SU-DHL-6 (cell line): Measurements from ENCODE around the gene MALRD1.

Experiments
- H2AFZ ChIP-seq: fragments of 200-600 bp; sonication (generic); 2 replicates; pipeline ENCODE4 v1.6.1; 2014; ENCODE audit warnings: low read depth, mild to moderate bottlenecking, moderate library complexity, mixed read lengths, antibody characterized with exemption, low read length; ENCODE audit not compliant: severe bottlenecking
- H3F3A ChIP-seq: fragments of 200-600 bp; shearing (Covaris generic); 2 replicates; pipeline ENCODE4 v1.6.0; 2016; ENCODE audit warnings: antibody characterized with exemption, mild to moderate bottlenecking; ENCODE audit not compliant: insufficient read depth
- H3K27ac ChIP-seq: fragments of 200-600 bp; sonication (generic); 2 replicates; pipeline ENCODE4 v1.5.1; 2016; ENCODE audit warnings: low read depth, mild to moderate bottlenecking, low read length, moderate library complexity, mixed read lengths
- H3K27me3 ChIP-seq: fragments of 200-600 bp; sonication (generic), shearing (Covaris generic); 2 replicates; pipeline ENCODE4 v1.6.0; 2014; ENCODE audit warnings: mild to moderate bottlenecking, low read length
- H3K36me3 ChIP-seq: fragments of 200-600 bp; sonication (generic); 2 replicates; pipeline ENCODE4 v1.6.1; 2014; ENCODE audit warnings: mild to moderate bottlenecking, low read length, mixed read lengths
- H3K4me2 ChIP-seq: fragments of 300-600, 200-600 bp; shearing (Covaris generic), sonication (generic); 2 replicates; pipeline ENCODE4 v1.6.0; 2014; ENCODE audit warnings: low read length, low read depth, mild to moderate bottlenecking; ENCODE audit not compliant: poor library complexity, severe bottlenecking
- H3K4me3 ChIP-seq: fragments of 200-600 bp; sonication (generic); 2 replicates; pipeline ENCODE4 v1.5.1; 2014; ENCODE audit warnings: antibody characterized with exemption, low read length, mild to moderate bottlenecking, mixed read lengths; ENCODE audit not compliant: insufficient read depth, poor library complexity, severe bottlenecking
- H3K79me2 ChIP-seq: fragments of 200-600 bp; sonication (generic); 2 replicates; pipeline ENCODE4 v1.6.1; 2014; ENCODE audit warnings: mild to moderate bottlenecking, low read length, moderate library complexity; ENCODE audit not compliant: insufficient read depth
- H3K9ac ChIP-seq: fragments of 200-600 bp; sonication (generic); 2 replicates; pipeline ENCODE4 v1.7.0; 2014; ENCODE audit warnings: mild to moderate bottlenecking, low read length
- H3K9me2 ChIP-seq: fragments of 200-600 bp; sonication (generic); replicated peaks from 2 replicates; pipeline ENCODE4 v1.6.1; 2014; ENCODE audit warnings: low read length; ENCODE audit not compliant: insufficient read depth
- H3K9me3 ChIP-seq: fragments of 200-600 bp; sonication (generic); 2 replicates; pipeline ENCODE4 v1.6.1; 2014; ENCODE audit warnings: low read length, mixed read lengths; ENCODE audit not compliant: insufficient read depth
- H4K20me1 ChIP-seq: fragments of 200-600 bp; sonication (generic); 2 replicates; pipeline ENCODE4 v1.6.1; 2014; ENCODE audit warnings: low read depth, mild to moderate bottlenecking, antibody characterized with exemption, low read length, moderate library complexity, mixed read lengths
- EZH2phosphoT487 ChIP-seq: fragments of 200-600 bp; sonication (generic), shearing (Covaris generic); conservative IDR thresholded peaks from 2 replicates; pipeline ENCODE4 v1.6.1; 2018; ENCODE audit warnings: mild to moderate bottlenecking, antibody characterized with exemption, low read length, moderate library complexity, mixed read lengths
- TF ChIP-seq, protein P1 (sequence below): fragments of 200-600 bp; sonication (generic); IDR thresholded peaks from one replicate; pipeline ENCODE4 v1.5.1; 2017; ENCODE audit warnings: antibody characterized with exemption, mild to moderate bottlenecking, low read length, moderate library complexity; ENCODE audit not compliant: insufficient read depth, poor library complexity, severe bottlenecking

The MALRD1 gene

DNA sequence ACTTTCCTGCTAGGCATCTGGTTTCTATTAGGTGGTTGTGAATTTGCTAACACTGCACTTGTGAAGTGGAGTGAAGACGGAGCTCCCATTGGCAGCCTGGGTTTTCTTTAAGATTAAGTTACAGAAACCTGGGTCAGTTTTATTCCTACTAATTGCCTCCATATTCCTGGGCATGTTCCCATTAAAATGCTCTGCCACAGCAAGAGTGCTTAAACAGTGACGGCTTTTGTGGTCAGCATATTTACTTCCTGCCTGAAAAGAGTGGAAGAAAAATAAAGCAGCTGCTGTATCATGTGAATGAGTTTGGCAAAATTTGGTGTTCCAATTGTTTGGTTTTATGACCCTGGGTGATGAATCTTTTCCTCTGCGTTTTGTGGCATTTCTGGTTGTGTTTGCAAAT, 670.7 kb downstream of the MALRD1 start:
- Histone ChIP-seq H3K9me3 (no peaks in the 10 kb centered on the region), H3K79me2 (no peaks in the 10 kb centered on the region), H3F3A (no peaks in the 10 kb centered on the region), H3K4me3 (no peak overlapping the region), H3K9me2 (no peaks in the 10 kb centered on the region), H3K36me3 (no peaks in the 10 kb centered on the region), H3K27ac (no peak overlapping the region), H4K20me1 (no peaks in the 10 kb centered on the region), H3K4me2 (no peak overlapping the region), H3K27me3 (no peaks in the 10 kb centered on the region), H3K9ac (no peak overlapping the region), H2AFZ (no peak overlapping the region)
- TF ChIP-seq EZH2phosphoT487 = no peak
- TF ChIP-seq, protein P1, sequence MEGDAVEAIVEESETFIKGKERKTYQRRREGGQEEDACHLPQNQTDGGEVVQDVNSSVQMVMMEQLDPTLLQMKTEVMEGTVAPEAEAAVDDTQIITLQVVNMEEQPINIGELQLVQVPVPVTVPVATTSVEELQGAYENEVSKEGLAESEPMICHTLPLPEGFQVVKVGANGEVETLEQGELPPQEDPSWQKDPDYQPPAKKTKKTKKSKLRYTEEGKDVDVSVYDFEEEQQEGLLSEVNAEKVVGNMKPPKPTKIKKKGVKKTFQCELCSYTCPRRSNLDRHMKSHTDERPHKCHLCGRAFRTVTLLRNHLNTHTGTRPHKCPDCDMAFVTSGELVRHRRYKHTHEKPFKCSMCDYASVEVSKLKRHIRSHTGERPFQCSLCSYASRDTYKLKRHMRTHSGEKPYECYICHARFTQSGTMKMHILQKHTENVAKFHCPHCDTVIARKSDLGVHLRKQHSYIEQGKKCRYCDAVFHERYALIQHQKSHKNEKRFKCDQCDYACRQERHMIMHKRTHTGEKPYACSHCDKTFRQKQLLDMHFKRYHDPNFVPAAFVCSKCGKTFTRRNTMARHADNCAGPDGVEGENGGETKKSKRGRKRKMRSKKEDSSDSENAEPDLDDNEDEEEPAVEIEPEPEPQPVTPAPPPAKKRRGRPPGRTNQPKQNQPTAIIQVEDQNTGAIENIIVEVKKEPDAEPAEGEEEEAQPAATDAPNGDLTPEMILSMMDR = no peak

DNA sequence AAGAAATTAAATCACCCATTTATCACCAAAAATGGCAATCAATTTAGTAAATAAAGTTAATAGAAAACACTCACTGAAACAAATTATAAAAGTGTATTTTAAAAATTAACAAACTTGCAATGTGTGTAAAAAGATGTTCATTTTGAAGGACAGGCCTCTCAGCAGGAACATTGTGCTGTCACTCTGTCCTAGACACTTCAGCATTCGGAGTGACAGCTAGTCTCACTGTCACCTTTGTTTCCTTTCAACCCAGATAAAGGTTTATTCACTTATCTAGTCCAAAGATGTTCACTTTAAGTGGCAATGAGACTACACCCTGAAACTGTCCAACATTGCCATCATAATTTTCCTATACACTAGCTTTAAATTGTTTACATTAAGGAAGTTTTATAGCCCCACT, 675.7 kb downstream of the MALRD1 start:
- Histone ChIP-seq H3K36me3 (no peaks in the 10 kb centered on the region), H3K9me2 (no peaks in the 10 kb centered on the region), H3K4me2 (no peak overlapping the region), H4K20me1 (no peaks in the 10 kb centered on the region), H3K79me2 (no peaks in the 10 kb centered on the region), H3K9me3 (no peaks in the 10 kb centered on the region), H3F3A (no peaks in the 10 kb centered on the region), H3K4me3 (no peak overlapping the region), H3K9ac (no peak overlapping the region), H2AFZ (no peak overlapping the region), H3K27ac (no peak overlapping the region), H3K27me3 (no peaks in the 10 kb centered on the region)
- TF ChIP-seq, protein P1 = no peak
- TF ChIP-seq EZH2phosphoT487 = no peak

DNA sequence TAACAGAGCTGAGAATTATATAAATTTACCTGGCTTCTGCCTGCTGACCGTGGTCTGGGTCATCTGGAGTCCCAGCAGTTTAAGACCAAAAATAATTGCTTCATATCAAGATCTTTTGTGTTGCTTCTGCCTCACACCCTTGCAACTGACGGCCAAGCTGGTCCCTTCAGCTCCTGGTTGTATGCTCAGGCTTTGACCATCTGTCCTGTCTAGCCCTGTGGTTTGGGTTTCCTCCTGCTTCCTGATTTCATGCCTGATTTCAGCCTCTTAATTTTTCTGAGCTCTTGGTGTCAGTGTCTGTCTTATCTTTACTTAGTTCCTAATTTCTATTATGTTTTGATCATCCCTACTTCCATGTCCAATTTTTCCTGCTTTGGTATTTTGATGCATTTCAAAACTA, 679.8 kb downstream of the MALRD1 start:
- no peaks in the 10 kb centered on the region for H4K20me1 ChIP-seq
- no peaks in the 10 kb centered on the region for H3K36me3 ChIP-seq
- no peak for TF ChIP-seq EZH2phosphoT487
- TF ChIP-seq, protein P1 = no peak

More for the DNA sequence above, 679.8 kb downstream of the MALRD1 start:
- Histone ChIP-seq H3K27me3 (no peaks in the 10 kb centered on the region), H3K9me3 (no peaks in the 10 kb centered on the region), H3K9ac (no peak overlapping the region), H3K9me2 (no peaks in the 10 kb centered on the region), H3K27ac (no peak overlapping the region), H3K4me3 (no peak overlapping the region), H3K79me2 (no peaks in the 10 kb centered on the region), H3K4me2 (no peak overlapping the region), H2AFZ (no peak overlapping the region), H3F3A (no peaks in the 10 kb centered on the region)
